Measurements from ENCODE around the gene KBTBD12. TPM values are rescaled to one million over a fixed set of nuclear protein-coding genes. Genes with fewer than 3 reads are reported as not detected.
"Not testable (repeated sequence)": the region's sequence is repeated elsewhere in the genome, so short reads cannot be mapped to it uniquely, and the experiment has no call there.

The KBTBD12 gene, protein sequence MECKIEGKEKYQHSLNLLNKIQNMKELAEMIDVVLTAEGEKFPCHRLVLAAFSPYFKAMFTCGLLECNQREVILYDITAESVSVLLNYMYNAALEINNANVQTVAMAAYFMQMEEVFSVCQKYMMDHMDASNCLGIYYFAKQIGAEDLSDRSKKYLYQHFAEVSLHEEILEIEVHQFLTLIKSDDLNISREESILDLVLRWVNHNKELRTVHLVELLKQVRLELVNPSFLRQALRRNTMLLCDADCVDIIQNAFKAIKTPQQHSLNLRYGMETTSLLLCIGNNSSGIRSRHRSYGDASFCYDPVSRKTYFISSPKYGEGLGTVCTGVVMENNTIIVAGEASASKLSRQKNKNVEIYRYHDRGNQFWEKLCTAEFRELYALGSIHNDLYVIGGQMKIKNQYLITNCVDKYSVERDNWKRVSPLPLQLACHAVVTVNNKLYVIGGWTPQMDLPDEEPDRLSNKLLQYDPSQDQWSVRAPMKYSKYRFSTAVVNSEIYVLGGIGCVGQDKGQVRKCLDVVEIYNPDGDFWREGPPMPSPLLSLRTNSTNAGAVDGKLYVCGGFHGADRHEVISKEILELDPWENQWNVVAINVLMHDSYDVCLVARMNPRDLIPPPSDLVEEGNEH
- total RNA-seq, result under 1 TPM in 1 of 3 donors, not detected in 2; 0.05 TPM

DNA sequence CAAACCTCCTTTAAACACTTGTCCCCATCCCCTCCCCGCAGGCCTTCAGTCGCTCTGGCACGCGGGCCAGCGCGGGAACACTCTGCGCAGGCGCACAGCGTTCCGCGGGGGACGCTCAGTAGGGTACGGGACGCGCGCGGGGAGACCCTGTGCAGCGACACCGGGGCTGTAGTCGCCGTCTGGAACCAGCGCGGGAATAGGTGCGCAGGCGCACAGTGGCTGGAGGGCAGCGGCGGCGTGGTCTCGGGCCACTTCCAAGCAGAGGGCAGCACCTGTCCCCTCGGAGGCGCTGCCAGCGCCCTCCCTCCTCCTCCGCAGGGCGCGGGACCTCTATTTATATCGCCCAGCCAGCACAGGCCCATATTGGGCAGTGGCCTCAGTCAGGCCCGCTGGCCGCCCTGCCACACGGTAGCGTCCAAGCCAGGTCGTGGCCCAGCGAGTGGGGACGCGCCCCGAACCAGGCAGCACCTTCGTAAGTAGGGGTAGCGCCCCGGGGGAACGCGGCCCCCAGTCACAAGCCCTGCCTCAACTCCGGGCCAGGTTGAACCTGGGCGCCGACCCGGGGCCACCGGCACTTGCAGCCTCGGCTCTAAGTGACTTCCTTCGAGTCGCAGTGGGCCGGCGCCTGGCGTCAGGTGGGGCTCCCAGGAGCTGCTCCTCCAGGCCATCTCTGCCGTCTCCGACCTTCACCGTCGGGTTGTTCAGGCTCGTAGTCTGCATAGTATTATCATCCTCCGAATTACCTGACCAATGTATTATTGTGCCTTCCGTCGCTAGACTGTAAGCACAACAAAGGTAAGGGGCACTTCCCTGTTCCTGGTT is at the start of gene KBTBD12:
KBTBD12 (plus strand) TSS at position 118 of the 822 bp plus-strand sequence. CDS start 7,830 bp downstream, outside the sequence.
- H3K4me3 Mint-ChIP-seq, result no peak within 1 kb of the TSS
- peaks cover 6% of the 10 kb centered on the region for H3K9me3 Mint-ChIP-seq
- peaks cover 10% of the 10 kb centered on the region for H3K4me1 Mint-ChIP-seq (ENCODE audit: low read depth)
- H3K36me3 Mint-ChIP-seq (ENCODE audit: insufficient read depth), result no peaks in the 10 kb centered on the region
- ATAC-seq (peak in 1 of 2 donors; percentile 53), DNase-seq (no peak)
- peaks cover 60% of the 10 kb centered on the region for H3K27me3 Mint-ChIP-seq (ENCODE audit: low read depth)

DNA sequence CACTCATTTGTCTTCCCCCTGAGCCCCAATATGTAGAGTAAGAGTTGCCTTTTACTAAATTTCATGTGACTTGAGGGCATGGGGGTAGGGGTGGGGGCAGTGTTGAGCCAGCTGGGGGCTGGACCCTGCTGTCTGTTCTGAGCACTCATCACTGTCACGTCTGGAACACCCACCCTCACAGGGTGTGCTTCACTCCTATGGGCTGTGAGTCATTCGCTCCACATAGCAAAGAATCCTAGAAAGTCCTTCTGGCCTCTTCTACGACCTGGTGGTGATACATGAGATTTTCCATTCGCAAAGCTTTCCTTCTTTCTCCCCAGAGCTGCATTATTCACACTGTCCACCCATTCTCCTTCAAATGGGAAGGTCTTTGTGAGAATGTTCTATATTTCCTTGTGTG is 49.1 kb upstream of the KBTBD12 start:
- Mint-ChIP-seq H3K36me3 (ENCODE audit: insufficient read depth) (no peaks in the 10 kb centered on the region), H3K27me3 (ENCODE audit: low read depth) (peaks cover 2% of the 10 kb centered on the region), H3K4me1 (ENCODE audit: low read depth) (no peaks in the 10 kb centered on the region), H3K4me3 (no peak overlapping the region), H3K9me3 (no peaks in the 10 kb centered on the region)
- ATAC-seq (no peak), DNase-seq (no peak)

DNA sequence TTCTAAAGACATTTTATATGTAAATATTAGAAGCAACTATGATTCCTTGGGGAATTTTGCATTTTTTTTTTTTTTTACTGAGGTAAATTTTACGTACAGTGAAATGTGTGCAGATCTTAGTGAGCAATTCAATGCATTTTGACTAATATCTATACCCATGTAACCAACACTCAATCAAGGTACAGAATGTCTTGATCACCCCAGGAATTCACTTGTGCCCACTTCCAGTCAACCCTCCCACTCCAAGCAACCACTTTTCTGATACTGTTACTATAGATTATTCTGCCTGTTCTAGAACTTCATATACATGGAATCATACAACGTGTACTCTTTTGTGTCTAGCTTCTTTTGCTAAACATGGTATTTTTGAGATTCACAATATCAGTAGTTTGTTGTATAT is 47.6 kb upstream of the KBTBD12 start:
- DNase-seq, result no peak
- no peaks in the 10 kb centered on the region for H3K9me3 Mint-ChIP-seq
- H3K36me3 Mint-ChIP-seq (ENCODE audit: insufficient read depth), result no peaks in the 10 kb centered on the region
- no peaks in the 10 kb centered on the region for H3K4me1 Mint-ChIP-seq (ENCODE audit: low read depth)
- peaks cover 6% of the 10 kb centered on the region for H3K27me3 Mint-ChIP-seq (ENCODE audit: low read depth)
- ATAC-seq, result no peak
- H3K4me3 Mint-ChIP-seq, result no peak overlapping the region

DNA sequence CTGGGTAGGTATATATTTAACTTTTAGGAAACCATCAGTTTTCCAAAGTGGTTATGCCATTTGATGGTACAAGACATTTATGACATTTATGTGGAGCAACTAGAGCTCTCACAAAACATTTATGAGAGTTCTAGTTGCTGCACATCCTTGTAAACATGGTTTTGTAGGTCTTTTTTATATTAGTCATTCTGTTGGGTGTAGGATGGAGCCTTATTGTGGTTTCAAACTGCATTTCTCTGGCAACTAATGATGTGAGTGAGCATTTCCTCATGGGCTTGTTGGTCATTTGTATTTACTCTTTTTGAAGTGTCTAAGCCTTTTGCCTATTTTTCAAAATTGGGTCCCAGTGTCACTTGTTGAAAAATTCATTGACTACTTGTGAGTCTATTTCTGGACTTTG is 47.0 kb upstream of the KBTBD12 start:
- ATAC-seq (no peak), DNase-seq (no peak)
- H3K36me3 Mint-ChIP-seq (ENCODE audit: insufficient read depth), result no peaks in the 10 kb centered on the region
- H3K4me3 Mint-ChIP-seq, result no peak overlapping the region
- H3K27me3 Mint-ChIP-seq (ENCODE audit: low read depth), result peaks cover 6% of the 10 kb centered on the region
- no peaks in the 10 kb centered on the region for H3K4me1 Mint-ChIP-seq (ENCODE audit: low read depth)
- H3K9me3 Mint-ChIP-seq, result no peaks in the 10 kb centered on the region

DNA sequence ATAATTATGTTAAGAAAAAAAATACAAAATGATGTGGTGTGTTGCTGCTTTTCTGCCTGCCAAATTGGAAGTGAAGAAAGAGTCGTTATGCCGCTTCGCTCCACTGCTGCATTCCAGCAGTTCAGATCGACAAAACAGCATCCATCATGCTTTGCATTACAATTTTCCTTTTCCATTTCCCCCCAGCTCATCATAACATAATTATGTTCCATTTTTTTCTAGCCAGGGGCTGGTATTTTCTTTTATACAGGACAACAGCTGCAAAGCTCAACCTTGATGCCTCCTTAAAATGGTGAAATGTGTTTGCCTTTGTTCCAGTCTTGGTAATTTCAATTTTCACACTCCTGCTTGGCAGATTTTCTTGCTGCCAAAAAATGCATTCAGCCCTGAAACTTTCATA is 44.9 kb upstream of the KBTBD12 start:
- Mint-ChIP-seq H3K4me3 (no peak overlapping the region), H3K9me3 (no peaks in the 10 kb centered on the region), H3K36me3 (ENCODE audit: insufficient read depth) (no peaks in the 10 kb centered on the region), H3K4me1 (ENCODE audit: low read depth) (no peaks in the 10 kb centered on the region), H3K27me3 (ENCODE audit: low read depth) (peaks cover 6% of the 10 kb centered on the region)
- ATAC-seq (no peak), DNase-seq (no peak)

DNA sequence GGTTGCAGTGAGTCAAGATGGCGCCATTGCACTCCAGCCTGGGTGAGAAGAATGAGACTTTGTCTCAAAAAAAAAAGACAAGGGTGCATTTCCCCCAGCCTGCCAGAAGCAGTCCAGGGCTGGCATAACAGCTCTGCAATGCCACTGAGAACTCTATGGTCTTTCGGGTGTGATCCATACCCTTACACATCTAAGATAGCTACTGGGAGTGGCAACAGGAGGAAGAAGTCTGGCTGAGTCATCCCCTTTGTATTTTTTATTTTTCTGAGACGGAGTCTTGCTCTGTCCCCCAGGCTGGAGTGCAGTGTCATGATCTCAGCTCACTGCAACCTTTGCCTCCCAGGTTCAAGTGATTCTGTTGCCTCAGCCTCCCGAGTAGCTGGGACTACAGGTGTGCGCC is 40.9 kb upstream of the KBTBD12 start:
- not testable (repeated sequence) for H3K27me3 Mint-ChIP-seq (ENCODE audit: low read depth); H3K4me3 Mint-ChIP-seq; ATAC-seq

DNA sequence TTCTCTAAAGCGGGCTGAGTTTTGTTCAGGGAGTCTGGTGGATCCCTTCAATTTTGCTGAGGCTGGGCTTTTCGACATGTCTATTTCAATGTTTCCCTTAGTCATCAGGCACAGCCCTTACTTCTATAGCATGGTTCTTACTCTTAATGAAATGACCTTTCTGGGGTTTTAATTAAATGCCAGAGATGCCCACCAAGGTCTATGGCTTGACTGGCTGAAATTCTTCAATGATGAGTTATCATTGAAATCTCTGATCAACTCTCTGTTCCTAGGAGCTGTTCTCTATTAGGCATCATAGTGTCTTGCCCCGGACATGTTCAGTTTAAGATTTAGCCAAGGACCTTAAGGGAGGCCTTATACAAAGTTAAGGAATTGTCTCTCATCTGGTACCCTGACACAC is 33.4 kb upstream of the KBTBD12 start:
- H3K27me3 Mint-ChIP-seq (ENCODE audit: low read depth), result peaks cover 20% of the 10 kb centered on the region
- DNase-seq (no peak), ATAC-seq (no peak)
- H3K4me3 Mint-ChIP-seq, result no peak overlapping the region
- no peaks in the 10 kb centered on the region for H3K4me1 Mint-ChIP-seq (ENCODE audit: low read depth)
- no peaks in the 10 kb centered on the region for H3K36me3 Mint-ChIP-seq (ENCODE audit: insufficient read depth)
- no peaks in the 10 kb centered on the region for H3K9me3 Mint-ChIP-seq

More for the DNA sequence above, 40.9 kb upstream of the KBTBD12 start:
- H3K9me3 Mint-ChIP-seq; H3K36me3 Mint-ChIP-seq (ENCODE audit: insufficient read depth); DNase-seq; H3K4me1 Mint-ChIP-seq (ENCODE audit: low read depth): not testable (repeated sequence)

DNA sequence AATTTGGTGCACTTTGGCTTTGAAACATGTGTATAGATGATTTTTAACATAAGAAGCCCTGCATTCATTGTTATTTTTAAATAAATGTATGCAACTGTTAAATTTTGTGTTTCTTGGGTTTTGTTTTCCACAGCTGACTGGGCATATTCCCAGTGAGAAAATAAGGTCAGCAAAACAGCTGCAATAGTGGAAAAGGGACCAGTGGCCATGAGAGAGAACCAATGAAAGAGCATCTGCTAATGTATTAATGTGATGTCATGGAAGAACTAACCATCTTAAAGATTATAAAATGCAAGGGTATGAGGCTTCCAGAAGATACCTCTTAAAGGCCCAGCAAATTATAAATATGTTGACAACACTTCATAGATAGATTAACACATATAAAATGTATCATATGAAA is 31.0 kb upstream of the KBTBD12 start:
- no peaks in the 10 kb centered on the region for H3K9me3 Mint-ChIP-seq
- no peaks in the 10 kb centered on the region for H3K4me1 Mint-ChIP-seq (ENCODE audit: low read depth)
- no peak overlapping the region for H3K4me3 Mint-ChIP-seq
- DNase-seq, result no peak
- H3K36me3 Mint-ChIP-seq (ENCODE audit: insufficient read depth), result no peaks in the 10 kb centered on the region
- peaks cover 27% of the 10 kb centered on the region for H3K27me3 Mint-ChIP-seq (ENCODE audit: low read depth)
- no peak for ATAC-seq

DNA sequence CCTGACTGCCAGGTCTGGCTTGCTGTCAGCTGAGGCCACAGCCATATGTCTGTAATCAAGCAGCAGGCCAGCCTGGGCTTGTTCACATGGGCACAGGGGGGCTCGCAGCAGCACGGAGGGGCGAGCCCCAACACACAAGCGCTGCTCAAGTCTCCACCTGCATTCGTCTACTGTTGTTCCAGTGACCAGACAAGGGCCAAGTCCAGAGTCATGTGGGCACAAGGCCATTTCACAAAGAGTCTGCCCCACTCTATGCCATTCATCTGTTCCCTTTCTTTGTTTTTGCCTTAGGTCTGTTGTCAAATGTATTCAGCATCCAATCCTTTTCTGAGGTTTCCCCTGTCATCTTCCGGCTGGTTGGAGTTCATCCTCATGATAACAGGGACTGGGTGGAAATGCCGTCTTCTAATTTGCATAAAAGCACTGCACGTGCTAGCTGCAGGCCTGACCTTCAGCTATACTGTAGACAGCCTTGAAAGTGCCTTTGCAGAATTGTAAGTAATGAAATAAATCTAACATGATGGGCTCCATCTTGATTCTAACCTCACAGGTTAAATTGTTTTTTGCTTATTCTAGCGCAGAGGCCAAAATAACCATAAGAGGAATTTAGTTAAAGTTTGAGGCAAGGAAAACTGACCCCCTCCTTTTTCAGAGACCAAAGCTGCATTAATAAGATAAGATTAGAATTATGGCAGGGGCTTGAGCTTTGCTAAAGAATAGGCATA is 28.6 kb upstream of the KBTBD12 start:
- Mint-ChIP-seq H3K9me3 (peaks cover 5% of the 10 kb centered on the region), H3K36me3 (ENCODE audit: insufficient read depth) (no peaks in the 10 kb centered on the region), H3K27me3 (ENCODE audit: low read depth) (peaks cover 19% of the 10 kb centered on the region), H3K4me1 (ENCODE audit: low read depth) (no peaks in the 10 kb centered on the region), H3K4me3 (no peak overlapping the region)
- ATAC-seq (no peak), DNase-seq (no peak)

DNA sequence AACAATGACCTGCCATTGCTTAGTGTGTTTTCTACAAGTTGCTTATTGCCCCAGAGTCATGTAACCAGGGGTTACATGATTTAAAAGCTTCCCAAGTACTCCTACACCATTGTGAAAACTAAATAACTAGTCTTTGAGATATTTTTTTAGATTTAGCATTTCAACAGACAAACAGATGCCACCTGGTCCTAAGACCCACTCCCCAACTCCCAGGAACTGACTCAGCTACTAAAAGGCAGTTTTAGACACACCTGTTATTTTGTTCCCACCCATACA is 28.1 kb upstream of the KBTBD12 start:
- no peak for ATAC-seq
- DNase-seq, result no peak
- Mint-ChIP-seq H3K27me3 (ENCODE audit: low read depth) (peaks cover 15% of the 10 kb centered on the region), H3K36me3 (ENCODE audit: insufficient read depth) (no peaks in the 10 kb centered on the region), H3K9me3 (peaks cover 5% of the 10 kb centered on the region), H3K4me3 (no peak overlapping the region), H3K4me1 (ENCODE audit: low read depth) (no peaks in the 10 kb centered on the region)

DNA sequence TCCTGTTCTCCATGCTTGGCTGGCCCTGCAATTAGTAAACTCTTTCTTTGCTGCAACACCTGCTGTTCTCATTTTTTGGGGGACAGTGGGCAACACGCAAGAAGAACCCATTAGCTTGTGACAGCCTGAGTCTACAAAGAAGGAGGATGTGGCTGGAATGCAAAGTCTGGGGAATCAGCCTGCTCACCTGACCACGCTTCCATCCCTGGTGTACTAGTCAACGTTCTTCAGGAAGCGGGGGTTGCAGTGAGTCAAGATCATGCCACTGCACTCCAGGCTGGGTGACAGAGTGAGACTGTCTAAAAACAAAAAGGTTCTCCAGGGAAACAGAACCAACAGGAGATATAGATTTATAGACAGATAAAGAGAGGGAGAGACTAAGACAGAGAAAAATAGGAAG is 27.7 kb upstream of the KBTBD12 start:
- peaks cover 9% of the 10 kb centered on the region for H3K9me3 Mint-ChIP-seq
- no peaks in the 10 kb centered on the region for H3K4me1 Mint-ChIP-seq (ENCODE audit: low read depth)
- H3K36me3 Mint-ChIP-seq (ENCODE audit: insufficient read depth), result no peaks in the 10 kb centered on the region
- ATAC-seq (no peak), DNase-seq (no peak)
- peaks cover 16% of the 10 kb centered on the region for H3K27me3 Mint-ChIP-seq (ENCODE audit: low read depth)
- no peak overlapping the region for H3K4me3 Mint-ChIP-seq

DNA sequence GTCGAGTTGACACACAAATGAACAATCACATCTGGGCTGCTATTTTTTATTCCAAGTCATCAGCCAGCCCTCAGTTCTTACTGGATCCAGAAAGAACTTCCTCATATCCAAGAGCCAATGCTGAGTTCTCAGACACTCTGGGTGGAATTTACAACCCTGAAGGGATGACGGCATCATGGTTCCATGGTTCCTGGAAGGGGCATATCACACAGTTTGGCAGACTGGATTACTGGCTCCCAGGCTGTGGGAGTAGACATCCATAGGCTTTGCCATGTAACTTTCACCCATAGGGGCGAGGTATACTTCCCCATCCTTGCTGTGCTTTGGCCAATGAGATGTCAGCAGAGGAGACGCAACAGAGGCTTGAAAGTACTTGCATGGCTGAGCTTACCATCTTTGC is 26.9 kb upstream of the KBTBD12 start:
- H3K27me3 Mint-ChIP-seq (ENCODE audit: low read depth), result peaks cover 20% of the 10 kb centered on the region
- no peaks in the 10 kb centered on the region for H3K36me3 Mint-ChIP-seq (ENCODE audit: insufficient read depth)
- ATAC-seq, result no peak

DNA sequence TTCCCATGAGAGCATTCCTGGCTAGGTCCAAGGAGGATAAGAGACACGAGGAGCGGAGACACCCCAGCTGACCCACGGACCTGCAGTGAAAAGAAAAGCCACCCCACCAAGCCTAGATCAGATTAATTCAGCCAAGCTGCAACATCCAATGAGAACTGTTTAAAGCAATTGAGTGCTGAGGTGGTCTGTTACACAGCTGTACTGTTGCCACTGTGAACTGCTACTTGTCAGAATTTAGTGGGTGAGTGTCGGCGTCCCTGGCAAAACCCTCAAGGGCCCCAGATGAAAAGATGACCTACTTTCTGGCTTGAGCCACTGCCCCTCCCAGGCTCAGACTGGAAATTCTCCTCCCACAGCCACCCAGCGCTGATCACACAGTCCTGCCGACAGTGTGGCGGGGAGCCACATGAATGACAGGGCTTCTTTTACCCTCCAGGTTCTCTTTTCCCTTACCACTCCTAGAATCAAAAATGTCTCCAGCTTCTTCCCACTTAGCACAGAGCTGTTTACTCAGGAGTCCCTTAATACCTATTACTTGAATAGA is 26.4 kb upstream of the KBTBD12 start:
- Mint-ChIP-seq H3K4me1 (ENCODE audit: low read depth) (no peaks in the 10 kb centered on the region), H3K36me3 (ENCODE audit: insufficient read depth) (no peaks in the 10 kb centered on the region), H3K27me3 (ENCODE audit: low read depth) (peaks cover 21% of the 10 kb centered on the region), H3K4me3 (no peak overlapping the region), H3K9me3 (peaks cover 9% of the 10 kb centered on the region)
- DNase-seq, result no peak
- ATAC-seq, result no peak

More for the DNA sequence above, 26.9 kb upstream of the KBTBD12 start:
- Mint-ChIP-seq H3K4me1 (ENCODE audit: low read depth) (no peaks in the 10 kb centered on the region), H3K9me3 (peaks cover 9% of the 10 kb centered on the region), H3K4me3 (no peak overlapping the region)
- no peak for DNase-seq

DNA sequence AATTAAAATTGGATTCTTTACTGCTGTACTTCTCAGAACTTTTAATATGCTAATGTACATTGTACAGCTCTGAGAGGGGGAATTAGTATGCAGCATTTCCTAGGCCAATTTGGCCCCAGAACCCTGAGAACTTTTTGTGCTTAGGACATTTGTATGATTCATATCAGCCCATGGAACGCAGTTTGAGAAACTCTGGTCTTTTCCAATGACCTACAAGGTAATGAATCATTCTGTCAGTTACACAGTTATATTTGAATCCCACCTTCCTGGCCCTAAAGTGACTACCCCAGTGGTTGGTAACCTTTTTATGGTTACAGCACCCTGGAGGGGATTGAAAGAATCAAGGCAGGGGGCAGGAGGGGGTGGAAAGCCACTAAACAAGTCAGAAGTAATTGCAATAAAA is 25.6 kb upstream of the KBTBD12 start:
- Mint-ChIP-seq H3K4me1 (ENCODE audit: low read depth) (no peaks in the 10 kb centered on the region), H3K9me3 (peaks cover 9% of the 10 kb centered on the region), H3K36me3 (ENCODE audit: insufficient read depth) (no peaks in the 10 kb centered on the region), H3K27me3 (ENCODE audit: low read depth) (peaks cover 20% of the 10 kb centered on the region), H3K4me3 (no peak overlapping the region)
- ATAC-seq, result no peak
- DNase-seq, result no peak

All from activated T-cell treated with anti-CD3 and anti-CD28 coated beads, Interleukin-2, amount 50 U/mL, for 4 hours (primary cell).